IPS DF 19.7 (cell line): Measurements from ENCODE around the gene CDC42SE2.
"Not testable (repeated sequence)": the region's sequence is repeated elsewhere in the genome, so short reads cannot be mapped to it uniquely, and the experiment has no call there.

Experiments used
- DNase-seq: peaks from one replicate; pipeline ENCODE4 v3.0.0-alpha.2; 2013; ENCODE audit warnings: low read depth, low spot score

CDC42SE2 gene

DNA sequence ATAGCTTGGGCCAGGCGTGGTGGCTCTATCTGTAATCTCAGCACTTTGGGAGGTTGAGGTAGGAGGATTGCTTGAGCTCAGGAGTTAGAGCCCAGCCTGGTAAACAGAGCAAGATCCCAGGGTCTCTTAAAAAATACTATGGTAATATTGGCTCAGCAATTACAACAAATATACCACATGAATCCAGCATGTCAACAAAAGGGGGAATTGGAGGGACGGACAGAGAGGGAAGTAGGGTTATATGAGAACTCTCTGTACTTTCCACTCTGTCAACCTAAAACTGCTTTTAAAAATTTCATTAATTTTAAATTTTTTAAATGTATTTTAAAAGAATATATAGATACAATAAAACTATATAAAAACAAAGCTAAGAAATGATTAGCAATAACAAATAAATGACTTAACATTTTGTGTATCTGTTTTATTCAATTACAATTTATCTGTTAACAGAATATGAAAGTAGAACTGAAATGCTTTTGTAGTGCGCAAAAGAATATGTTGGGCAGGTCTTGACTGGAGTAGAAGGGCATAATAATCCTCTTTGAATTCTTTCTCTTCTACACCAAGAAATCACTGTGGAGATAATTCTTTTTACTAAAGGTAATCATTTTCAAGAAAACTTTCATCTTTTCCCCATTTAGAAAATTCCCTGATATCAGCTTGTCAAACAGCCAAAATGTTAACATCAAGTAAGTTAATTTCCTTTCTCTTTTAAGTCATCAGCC lies 12.9 kb upstream of the CDC42SE2 start:
- no peak for DNase-seq

DNA sequence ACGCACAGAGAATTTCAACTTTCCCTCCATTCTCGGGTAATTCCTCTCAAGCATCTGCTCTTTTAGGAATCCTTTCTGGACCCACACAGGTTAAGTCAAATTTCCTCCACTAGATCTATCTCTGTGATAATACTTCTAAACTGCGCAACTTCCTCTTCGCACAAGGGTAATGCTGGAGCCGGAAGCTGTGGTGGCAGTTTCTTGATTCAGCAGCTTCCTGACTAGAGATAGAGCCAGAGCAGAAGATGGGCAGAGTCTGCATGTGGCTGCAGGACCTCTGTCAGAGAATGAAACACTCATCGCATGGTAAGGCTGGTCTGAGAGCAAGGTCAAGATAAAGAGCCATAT lies 11.1 kb upstream of the CDC42SE2 start:
- no peak for DNase-seq

DNA sequence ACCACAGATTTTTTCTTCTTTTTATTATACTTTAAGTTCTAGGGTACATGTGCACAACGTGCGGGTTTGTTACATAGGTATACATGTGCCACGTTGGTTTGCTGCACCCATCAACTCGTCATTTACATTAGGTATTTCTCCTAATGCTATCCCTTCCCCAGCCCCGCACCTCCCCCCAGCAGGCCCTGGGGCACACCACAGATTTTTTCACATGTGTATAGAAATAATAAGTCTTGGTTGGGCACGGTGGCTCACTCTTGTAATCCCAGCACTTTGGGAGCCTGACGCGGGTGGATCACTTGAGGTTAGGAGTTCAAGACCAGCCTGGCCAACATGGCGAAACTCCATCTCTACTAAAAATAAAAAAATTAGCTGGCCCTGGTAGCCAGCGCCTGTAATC lies 9.8 kb upstream of the CDC42SE2 start:
- DNase-seq: not testable (repeated sequence)

DNA sequence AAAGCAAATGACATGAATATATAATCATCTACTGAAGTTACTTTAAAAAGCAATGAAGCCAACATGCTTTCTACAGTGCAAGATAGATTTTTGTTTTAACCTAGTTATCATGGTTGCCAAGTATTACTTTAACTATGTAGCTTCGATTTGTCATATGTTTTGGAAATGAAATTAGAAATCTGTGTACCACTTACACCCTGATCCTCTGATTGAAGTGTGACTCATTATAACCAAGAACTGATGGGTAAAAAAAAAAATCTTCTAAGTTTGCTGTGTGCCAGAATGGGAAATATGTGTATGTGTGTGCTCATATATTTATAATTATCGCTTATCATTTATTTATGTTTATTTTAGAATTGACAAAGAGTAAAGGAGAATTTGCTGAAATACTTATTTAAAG lies 9.1 kb upstream of the CDC42SE2 start:
- DNase-seq: no peak

DNA sequence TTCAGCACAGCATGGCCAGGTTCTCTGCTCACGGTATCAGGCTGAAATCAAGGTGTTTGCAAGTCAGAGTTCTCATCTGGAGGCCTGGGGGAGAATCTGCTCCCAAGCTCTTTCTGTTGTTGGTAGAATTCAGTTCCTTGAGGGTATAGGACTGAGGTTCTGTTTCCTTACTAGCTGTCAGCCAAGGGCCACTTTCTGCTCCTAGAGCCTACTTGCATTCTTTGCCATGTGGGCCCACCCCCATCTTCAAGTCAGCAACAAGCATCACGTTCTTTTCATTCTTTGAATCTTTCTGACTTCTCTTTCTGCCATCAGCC lies 7.4 kb upstream of the CDC42SE2 start:
- no peak for DNase-seq

DNA sequence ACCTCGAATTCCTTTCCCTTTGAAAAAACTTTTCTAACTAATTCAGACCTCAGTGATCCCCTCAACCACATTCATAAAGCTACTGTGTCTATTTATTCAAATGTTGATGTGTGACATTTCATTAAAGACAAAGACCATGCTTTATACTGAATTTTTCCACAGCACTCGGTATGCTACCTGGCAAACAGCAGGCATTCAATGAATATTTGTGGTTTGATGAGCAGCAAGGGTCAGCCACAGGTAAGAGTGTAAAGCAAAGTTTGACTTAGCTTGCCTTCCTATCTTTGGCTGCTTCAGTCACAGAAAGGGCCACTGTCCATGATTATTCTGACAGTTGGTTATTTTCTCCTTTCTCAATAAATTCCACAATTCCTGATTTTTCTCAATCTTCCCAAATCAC lies 5.1 kb upstream of the CDC42SE2 start:
- DNase-seq: no peak

DNA sequence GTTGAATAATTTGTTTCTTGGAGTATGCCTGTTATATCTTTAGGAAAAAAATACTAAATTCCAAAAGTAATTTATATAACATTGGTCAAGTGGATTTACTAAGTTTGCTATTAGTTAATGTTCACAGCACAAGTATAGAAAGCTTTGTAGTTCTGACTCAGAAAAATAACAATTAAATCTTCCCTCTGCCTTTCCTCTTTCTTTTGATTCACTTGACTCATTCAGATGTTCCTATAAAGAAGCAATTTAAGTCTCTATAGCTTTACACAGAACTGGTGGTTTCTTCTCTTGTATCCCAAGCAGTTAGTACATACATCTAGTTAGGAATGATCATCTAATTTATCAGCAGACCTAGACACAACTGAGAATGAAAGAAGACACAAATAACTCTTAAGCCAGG lies 4.5 kb upstream of the CDC42SE2 start:
- no peak for DNase-seq

DNA sequence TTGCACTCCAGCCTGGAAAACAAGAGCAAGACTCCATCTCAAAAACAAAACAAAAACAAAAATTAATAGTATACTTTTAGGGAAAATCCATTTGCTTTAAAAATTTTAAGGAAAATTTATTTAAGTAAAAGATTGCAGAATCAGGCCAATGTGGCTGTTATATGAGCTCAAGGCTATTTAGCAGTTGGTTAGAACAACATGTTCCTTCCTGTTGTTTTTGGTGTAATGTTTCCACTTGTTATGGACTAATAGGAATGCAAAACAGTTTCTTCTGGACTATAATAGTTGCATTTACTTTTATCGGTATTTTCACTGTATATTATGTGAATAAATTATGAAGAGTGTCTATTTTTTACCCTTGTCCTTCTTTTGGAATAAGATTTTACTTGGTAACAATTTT lies 3.0 kb upstream of the CDC42SE2 start:
- no peak for DNase-seq

DNA sequence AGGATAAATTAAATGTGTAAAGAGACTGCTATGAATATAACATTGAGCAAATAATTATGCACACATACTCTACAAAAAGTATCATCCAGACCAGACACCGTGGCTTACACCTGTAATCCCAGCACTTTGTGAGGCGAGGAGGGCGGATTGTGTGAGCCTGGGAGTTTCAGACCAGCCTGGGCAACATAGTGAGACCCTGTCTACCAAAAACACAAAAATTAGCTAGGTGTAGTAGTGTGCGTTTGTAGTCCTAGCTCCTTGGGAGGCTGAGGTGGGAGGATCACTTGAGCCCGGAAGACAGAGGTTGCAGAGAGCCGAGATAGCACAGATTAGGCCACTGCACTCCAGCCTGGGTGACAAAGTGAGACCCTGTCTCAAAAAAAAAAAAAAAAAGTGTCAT lies 2.4 kb upstream of the CDC42SE2 start:
- no peak for DNase-seq

DNA sequence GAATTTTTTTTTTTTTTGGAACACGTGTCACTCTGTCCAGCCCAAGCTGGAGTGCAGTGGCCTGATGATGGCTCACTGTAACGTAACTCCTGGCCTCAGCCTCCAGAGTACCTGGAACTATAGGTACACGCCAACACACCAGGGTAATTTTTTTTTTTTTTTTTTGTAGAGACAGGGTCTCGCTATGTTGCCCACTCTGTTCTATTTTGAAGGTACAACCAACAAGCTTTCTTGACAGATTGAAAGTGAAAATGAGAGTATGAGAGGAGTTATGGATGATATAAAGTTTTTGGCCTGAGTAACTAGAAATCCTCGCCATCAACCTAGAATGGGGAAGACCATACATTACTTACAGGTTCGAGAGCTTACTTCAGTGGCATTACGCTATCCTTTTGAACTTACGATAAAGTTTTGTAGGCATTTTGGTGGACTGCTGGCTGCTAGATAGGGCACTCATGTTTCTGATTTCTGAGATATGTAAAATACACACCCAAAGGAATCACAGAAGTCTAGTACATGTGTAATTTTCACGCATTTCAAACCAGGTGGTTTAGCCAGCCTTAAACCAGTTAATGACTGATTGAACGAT lies 806 bp upstream of the CDC42SE2 start:
- DNase-seq: no peak

DNA sequence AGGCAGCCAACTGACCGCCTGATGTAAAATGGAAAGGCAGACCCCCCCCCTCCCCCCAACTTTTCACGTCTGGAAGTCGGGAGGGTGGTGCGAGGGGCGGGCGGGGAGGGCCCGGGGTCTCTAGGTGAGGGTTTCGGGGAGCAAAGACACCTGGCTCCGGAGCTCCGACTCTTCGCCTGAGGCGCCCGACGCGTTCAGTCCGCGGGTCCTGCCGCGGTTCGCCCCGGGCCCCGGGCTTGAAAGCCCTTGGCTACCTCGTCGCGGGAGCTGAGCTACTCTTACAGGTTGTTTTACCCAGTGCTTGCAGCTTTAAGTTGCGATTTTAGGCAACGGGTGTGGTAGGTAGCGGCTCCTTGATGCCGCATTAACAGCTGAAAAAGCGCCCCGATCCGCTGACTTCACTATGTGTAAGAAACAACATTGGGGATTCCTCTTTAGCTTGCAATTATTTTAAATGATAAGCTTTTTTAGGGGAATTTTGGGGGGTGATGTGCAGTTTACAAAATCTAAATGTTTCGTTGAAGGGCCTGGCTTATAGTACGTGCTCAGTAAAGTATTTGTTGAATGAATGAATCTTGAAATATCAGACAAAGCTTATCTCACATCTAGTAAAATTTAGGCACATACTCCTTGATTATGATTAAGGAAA lies 722 bp downstream of the CDC42SE2 start:
- DNase-seq: no peak

DNA sequence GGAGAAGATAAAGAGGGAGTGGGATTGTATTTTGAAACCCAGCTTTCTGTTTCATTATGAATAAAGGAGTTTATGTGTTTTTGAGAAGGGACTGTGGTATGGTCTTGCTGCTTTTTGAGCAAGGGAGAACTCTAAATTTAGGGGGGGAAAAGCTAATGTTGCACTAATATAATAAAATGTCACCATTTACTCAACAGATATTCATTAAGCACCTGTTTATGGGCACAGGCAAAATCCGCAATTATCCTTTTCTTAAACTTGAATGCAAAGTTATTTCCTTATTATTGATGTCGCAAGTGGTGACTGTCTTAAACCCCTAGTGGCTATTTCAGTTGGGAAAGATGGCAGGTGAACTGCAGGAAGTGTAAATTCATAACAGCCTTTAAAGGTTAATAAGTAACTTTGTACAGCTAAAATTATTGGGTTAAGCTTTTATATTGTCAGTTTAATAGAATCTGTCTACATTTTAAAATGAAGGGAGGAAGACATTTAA lies 1.5 kb downstream of the CDC42SE2 start:
- no peak for DNase-seq

DNA sequence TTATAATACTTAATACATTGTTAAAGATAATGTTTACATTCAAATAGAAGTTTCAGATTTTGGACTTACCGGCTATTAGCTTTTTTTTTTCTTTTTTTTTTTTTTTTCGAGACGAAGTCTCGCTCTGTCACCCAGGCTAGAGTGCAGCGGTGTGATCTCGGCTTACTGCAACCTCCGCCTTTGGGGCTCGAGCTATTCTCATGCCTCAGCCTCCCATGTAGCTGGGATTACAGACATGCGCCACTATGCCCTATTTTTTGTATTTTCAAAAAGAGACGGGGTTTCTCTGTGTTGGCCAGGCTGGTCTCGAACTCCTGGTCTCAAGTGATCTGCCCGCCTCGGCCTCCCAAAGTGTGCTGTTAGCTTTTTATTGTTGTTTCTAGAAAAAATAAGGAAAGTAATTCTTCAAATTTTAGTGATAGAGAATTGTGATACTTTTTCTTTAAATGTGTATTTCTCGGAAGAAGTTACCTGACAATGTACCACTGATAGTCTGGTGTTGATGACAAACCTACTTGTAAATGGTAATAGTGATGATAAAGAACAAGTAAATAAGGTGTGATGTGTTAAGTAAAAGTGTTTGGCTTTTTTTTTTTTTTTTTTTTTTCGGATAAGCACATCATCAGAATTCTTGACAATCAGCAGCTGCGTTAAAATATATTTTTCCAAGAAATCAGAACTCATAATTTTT lies 2.7 kb downstream of the CDC42SE2 start:
- DNase-seq: no peak

DNA sequence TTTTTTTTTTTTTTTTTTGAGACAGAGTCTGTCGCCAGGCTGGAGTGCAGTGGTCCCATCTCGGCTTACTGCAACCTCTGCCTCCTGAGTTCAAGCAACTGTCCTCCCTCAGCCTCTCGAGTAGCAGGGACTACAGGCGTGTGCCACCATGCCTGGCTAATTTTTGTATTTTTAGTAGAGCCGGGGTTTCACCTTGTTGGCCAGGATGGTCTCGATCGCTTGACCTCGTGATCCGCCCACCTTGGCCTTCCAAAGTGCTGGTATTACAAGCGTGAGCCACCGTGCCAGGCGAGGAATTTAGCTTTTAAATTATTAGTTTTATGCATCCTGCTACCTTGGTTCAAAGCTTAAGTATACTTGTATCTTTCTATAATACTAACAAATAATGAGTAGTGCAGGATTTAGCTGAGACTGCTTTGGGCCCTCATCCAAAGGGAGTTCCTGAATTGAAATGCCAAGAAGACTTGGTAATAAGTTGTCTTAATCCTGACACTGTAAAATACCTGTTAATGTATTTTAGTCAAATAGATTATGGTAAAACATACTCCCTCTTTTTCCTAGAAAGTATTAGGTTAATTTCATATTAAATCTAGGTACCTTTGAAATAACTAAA lies 5.0 kb downstream of the CDC42SE2 start:
- no peak for DNase-seq

DNA sequence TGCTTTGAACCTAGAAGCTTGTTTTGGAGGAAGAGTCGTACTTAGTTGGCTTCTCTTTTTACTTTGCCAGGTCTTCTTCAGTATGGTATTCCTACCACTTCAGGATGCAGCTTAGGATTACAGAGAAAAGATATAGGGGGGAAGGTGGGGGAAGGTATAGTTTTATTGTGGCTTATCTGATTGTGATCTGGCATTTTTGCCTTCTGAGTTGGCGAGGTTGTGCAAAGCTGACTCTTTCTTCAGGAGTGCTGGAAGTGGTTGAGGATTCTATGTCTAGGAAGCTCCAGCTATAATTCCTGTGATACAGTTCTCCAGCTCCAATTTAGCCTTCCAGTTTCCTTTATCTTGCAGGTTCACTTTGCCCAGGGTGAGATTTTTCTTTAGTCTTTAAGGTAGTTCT lies 7.0 kb downstream of the CDC42SE2 start:
- no peak for DNase-seq

DNA sequence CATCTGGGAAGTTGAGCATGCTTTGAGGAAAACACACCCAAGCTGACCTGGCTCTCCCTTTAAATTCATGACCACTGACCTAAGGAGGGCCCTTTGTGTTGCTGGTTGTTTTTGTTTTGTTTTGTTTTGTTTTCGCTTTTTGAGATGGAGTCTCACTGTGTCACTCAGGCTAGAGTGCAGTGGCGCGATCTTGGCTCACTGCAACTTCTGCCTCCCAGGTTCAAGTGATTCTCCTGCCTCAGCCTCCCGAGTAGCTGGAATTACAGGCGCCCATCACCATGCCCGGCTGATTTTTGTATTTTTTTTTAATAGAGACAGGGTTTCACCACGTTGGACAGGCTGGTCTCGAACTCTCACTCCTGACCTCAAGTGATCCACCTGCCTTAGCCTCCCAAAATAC lies 8.0 kb downstream of the CDC42SE2 start:
- not testable (repeated sequence) for DNase-seq

DNA sequence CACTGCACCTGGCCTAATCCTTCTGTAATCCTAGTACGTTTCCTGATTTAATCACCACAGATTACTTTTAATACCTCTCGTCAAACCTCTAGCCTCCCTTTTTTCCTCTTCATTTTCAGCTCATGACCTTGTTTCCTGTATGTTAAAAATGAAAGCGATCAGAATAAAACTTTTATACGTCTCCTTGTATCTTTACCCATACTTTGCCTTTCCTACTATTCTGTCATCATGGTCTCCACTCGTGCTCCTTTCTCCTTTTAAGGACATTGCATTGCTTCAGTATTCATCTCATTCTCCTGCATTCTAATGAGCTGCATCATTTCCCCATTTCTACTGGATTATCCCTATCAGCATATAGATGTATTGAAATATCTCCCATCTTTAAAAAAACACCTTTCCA lies 8.5 kb downstream of the CDC42SE2 start:
- no peak for DNase-seq

DNA sequence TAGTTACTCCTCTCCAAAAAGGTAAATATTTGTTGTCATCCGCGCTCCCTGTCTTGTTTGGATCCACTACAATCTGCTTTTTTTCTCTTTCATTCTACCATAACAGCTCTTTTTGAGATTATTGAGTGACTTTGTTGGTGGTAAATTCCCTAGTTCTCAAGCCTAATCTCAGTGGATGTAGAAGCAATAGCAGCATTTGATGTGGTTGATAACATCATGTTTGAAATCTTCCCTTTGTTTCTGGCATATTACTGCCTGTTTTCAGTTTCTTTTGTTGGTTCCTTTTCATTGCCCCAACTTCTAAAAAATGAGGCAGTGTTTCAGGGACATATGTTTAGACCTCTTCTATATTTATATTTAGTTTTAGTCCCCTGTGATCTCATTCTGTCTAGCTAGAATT lies 8.9 kb downstream of the CDC42SE2 start:
- DNase-seq: no peak

DNA sequence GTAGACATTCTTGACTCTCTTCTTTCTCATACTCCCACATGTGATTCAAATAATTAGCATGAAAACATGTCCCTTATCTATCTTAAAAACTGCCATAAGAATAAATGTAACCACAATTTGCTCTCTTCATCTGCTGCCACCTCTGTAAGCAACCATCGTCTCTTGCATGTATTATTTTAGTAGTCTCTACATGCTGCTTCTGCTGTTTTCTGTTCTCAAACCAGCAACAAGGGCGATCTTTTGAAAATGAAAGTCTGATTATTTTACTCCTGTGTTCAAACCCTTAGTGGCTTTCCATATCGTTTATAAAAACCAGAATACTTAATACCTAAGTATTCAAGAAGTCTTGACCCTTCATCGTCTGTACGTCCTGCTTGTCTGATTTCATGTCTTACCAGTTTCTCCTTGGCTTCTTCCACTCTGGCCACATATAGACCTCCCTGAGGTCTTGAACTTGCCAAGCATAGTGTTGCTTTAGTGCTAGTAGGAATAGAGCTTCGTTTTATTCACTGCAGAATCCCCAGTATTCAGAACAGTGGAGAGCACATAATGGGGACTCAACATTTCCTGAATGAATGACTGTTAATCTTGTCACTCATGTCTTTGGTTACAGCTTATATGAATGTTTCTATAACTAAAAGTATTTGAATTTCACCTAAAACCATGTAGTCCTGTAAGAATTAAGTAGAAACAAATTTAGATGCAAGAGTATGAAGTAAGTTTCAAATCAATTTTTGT lies 10.6 kb downstream of the CDC42SE2 start:
- DNase-seq: no peak

DNA sequence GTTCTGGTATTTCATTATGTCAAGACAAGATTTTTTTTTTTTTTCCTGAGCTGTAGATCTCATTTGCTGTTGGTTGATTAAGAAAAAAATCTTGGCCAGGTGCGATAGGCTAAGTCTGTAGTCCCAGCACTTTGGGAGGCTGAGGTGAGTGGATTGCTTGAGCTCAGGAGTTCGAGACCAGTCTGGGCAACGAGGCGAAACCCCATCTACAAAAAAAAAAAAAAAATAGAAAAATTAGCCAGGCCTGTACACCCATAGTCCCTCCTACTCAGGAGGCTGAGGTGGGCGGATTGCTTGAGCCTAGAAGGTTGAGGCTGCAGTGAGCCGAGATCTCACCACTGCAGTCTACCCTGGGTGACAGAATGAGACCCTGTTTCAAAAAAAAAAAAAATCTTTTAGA lies 12.2 kb downstream of the CDC42SE2 start:
- no peak for DNase-seq

DNA sequence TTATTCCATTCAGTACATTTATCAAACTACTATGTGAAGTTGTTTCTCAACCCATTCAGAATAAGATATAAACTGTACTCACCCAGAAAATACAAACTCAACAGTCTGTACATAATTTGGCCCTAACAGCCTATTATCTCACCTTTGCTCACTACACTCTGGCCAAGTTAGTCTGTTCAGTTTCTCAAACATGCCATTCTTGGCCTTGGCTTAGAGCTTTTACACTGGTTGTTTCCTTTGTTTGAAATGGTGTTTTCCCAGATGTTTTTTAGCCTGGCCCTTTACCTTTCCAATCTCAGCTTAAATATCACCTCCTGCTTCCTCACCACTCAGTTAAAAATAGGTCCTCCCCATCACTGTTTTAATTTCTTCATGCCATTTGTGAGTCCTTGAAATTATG lies 13.6 kb downstream of the CDC42SE2 start:
- DNase-seq: no peak
